K562 (cell line): ENCODE measurements around the gene CAMK2B. TPM values are rescaled to one million over a fixed set of nuclear protein-coding genes. Genes with fewer than 3 reads are reported as not detected.

Experiments used
- ATAC-seq: fragments of 200-7000 bp; cut with Tn5 transposase; 3 replicates; pipeline ENCODE4 v1.9.1; 2020; ENCODE audit warnings: moderate library complexity
- BruUV-seq: library from RNA; stranded (reverse); fragments of 400-500 nt; replicated peaks from 2 replicates; lab custom pipeline; 2021; lab: Mats Ljungman, UMichigan
- CTCF ChIA-PET: fragments of 300-600 bp; formaldehyde crosslinking; extraction: SDS; loops from one replicate; lab custom pipeline; 2021; ENCODE audit warnings: low intra/inter-chr PET ratio; lab: Yijun Ruan, JAX
- POLR2A ChIA-PET: fragments of 300-600, 350-650 bp; sonication (Branson Sonifier 250); formaldehyde crosslinking; extraction: SDS; loops from one replicate; lab custom pipeline; 2021; ENCODE audit warnings: antibody characterized with exemption, inconsistent platforms; lab: Yijun Ruan, JAX
- DNase-seq, 4 experiments: peaks; one replicate each; pipeline versions ENCODE4 v3.0.0 to v3.0.0-alpha.2; 2011 to 2018; ENCODE audit warnings: low spot score in 3 of 4, mixed read lengths in 3 of 4; ENCODE audit errors: extremely low read depth in 1 of 4
- FAIRE-seq: peaks from 2 replicates; lab custom pipeline; 2011; peaks lifted over from hg19 to GRCh38; lab: Jason Lieb, UNC
- H2AFZ ChIP-seq: 2 replicates; pipeline ENCODE4 v1.6.0; 2011; ENCODE audit warnings: low read depth, low read length, control low read depth, inconsistent platforms
- H3K27ac ChIP-seq: fragments of 200-600 bp; 3 replicates; pipeline ENCODE4 v1.8.0; 2011; ENCODE audit warnings: low read depth, mild to moderate bottlenecking, control low read depth, inconsistent platforms, low read length, moderate library complexity, mixed read lengths; ENCODE audit errors: extremely low read depth
- H3K27me3 ChIP-seq, 2 experiments: fragments of 300-600 bp in 1 of 2; 2 replicates in 1 of 2; 3 replicates in 1 of 2; pipeline versions ENCODE4 v1.6.0 to v1.8.0; 2011; ENCODE audit warnings: inconsistent platforms in 2 of 2, low read length in 2 of 2, mild to moderate bottlenecking in 1 of 2, mixed read lengths in 1 of 2, moderate library complexity in 1 of 2; ENCODE audit not compliant: control insufficient read depth in 2 of 2, insufficient read depth in 2 of 2
- H3K36me3 ChIP-seq: fragments of 300-600 bp; 3 replicates; pipeline ENCODE4 v1.8.0; 2011; ENCODE audit warnings: mild to moderate bottlenecking, low read length, inconsistent platforms; ENCODE audit not compliant: control insufficient read depth, insufficient read depth
- H3K4me1 ChIP-seq, 2 experiments: fragments of 200-600 bp in 1 of 2; replicated peaks in 1 of 2; 2 replicates in 1 of 2; 3 replicates in 1 of 2; pipeline versions ENCODE4 v1.5.1 to v1.8.0; 2011; ENCODE audit warnings: inconsistent platforms in 2 of 2, low read length in 2 of 2, mild to moderate bottlenecking in 1 of 2, mixed read lengths in 1 of 2, moderate library complexity in 1 of 2; ENCODE audit not compliant: control insufficient read depth in 2 of 2, insufficient read depth in 2 of 2
- H3K4me2 ChIP-seq: 2 replicates; pipeline ENCODE4 v1.6.1; 2011; ENCODE audit warnings: low read length, control low read depth, inconsistent platforms, mixed read lengths; ENCODE audit not compliant: insufficient read depth
- H3K4me3 ChIP-seq: fragments of 200-600 bp; sonication (generic), shearing (Covaris generic); 2 replicates; pipeline ENCODE4 v1.5.1; 2016; ENCODE audit warnings: control low read depth, inconsistent platforms
- H3K79me2 ChIP-seq: fragments of 200-600 bp; 3 replicates; pipeline ENCODE4 v1.8.0; 2011; ENCODE audit warnings: low read length, inconsistent platforms; ENCODE audit not compliant: control insufficient read depth, insufficient read depth
- H3K9ac ChIP-seq, 2 experiments: 2 replicates each; pipeline versions ENCODE4 v1.6.0 to v1.6.1; 2011; ENCODE audit warnings: low read depth in 2 of 2, low read length in 2 of 2, control low read depth in 1 of 2, inconsistent platforms in 1 of 2, mild to moderate bottlenecking in 1 of 2, mixed read lengths in 1 of 2; ENCODE audit not compliant: insufficient read depth in 1 of 2
- H3K9me1 ChIP-seq: one replicate; pipeline ENCODE4 v1.6.0; 2011; ENCODE audit warnings: inconsistent platforms, mild to moderate bottlenecking, low read length, moderate library complexity; ENCODE audit not compliant: control insufficient read depth, insufficient read depth
- H3K9me3 ChIP-seq: replicated peaks from 2 replicates; pipeline ENCODE4 v1.5.1; 2011; ENCODE audit warnings: low read depth, low read length, inconsistent platforms; ENCODE audit not compliant: control insufficient read depth, insufficient read depth
- H4K20me1 ChIP-seq: replicated peaks from 2 replicates; pipeline ENCODE4 v1.6.1; 2011; ENCODE audit warnings: low read length, inconsistent platforms, mixed read lengths; ENCODE audit not compliant: control insufficient read depth, insufficient read depth
- BRF1 ChIP-seq: IDR thresholded peaks from 3 replicates; pipeline ENCODE4 v1.6.1; 2011; ENCODE audit warnings: borderline replicate concordance, mild to moderate bottlenecking; ENCODE audit not compliant: insufficient read length; ENCODE audit errors: extremely low read depth
- CBFA2T2 ChIP-seq: fragments of 450-650 bp; conservative IDR thresholded peaks from 2 replicates; pipeline ENCODE4 v1.6.1; 2017; ENCODE audit warnings: mild to moderate bottlenecking
- CGGBP1 ChIP-seq: fragments of 250-450 bp; sonication (Bioruptor Pico); IDR thresholded peaks from 2 replicates; pipeline ENCODE4 v1.9.0; 2021; ENCODE audit warnings: mild to moderate bottlenecking
- CHAMP1 ChIP-seq: fragments of 450-650 bp; IDR thresholded peaks from 2 replicates; pipeline ENCODE4 v1.6.1; 2016; ENCODE audit warnings: mild to moderate bottlenecking
- HES1 ChIP-seq: fragments of 450-650 bp; IDR thresholded peaks from 2 replicates; pipeline ENCODE4 v1.6.1; 2016; ENCODE audit warnings: low read depth, mild to moderate bottlenecking, moderate library complexity
- JUNB ChIP-seq: fragments of 450-650 bp; formaldehyde crosslinking; conservative IDR thresholded peaks from 2 replicates; pipeline ENCODE4 v1.4.0; 2020; ENCODE audit warnings: mild to moderate bottlenecking
- KLF10 ChIP-seq: fragments of 250-450 bp; sonication (Bioruptor Pico); IDR thresholded peaks from 2 replicates; pipeline ENCODE4 v1.6.1; 2021; ENCODE audit warnings: matching md5 sums
- LEF1 ChIP-seq: fragments of 450-650 bp; IDR thresholded peaks from 2 replicates; pipeline ENCODE4 v1.6.1; 2016; ENCODE audit warnings: mild to moderate bottlenecking
- NR2F6 ChIP-seq: fragments of 450-650 bp; formaldehyde crosslinking; IDR thresholded peaks from 2 replicates; pipeline ENCODE4 v1.4.0; 2020; ENCODE audit warnings: mild to moderate bottlenecking
- RBM22 ChIP-seq: fragments of 200-400 bp; formaldehyde crosslinking; IDR thresholded peaks from 2 replicates; pipeline ENCODE4 v1.6.1; 2018; ENCODE audit warnings: low read length, low read depth; ENCODE audit not compliant: poor library complexity, severe bottlenecking
- SMC3 ChIP-seq: conservative IDR thresholded peaks from 2 replicates; pipeline ENCODE4 v1.6.1; 2011; ENCODE audit warnings: low read depth, low read length, improper control_type of control experiment; ENCODE audit not compliant: insufficient read depth
- TRIM24 ChIP-seq, 2 experiments: fragments of 450-650 bp; IDR thresholded peaks; 2 replicates each; pipeline ENCODE4 v1.6.1; 2016
- YY1 ChIP-seq, 3 experiments: IDR thresholded peaks; 2 replicates each; pipeline ENCODE4 v1.6.1; 2011; ENCODE audit warnings: low read length in 2 of 3, mild to moderate bottlenecking in 2 of 3, moderate library complexity in 2 of 3, borderline replicate concordance in 1 of 3, control low read depth in 1 of 3, low read depth in 1 of 3; ENCODE audit not compliant: insufficient read depth in 3 of 3, insufficient replicate concordance in 2 of 3, control insufficient read depth in 1 of 3, insufficient read length in 1 of 3; ENCODE audit errors: extremely low read depth in 1 of 3
- ZNF124 ChIP-seq: sonication (generic); formaldehyde crosslinking; IDR thresholded peaks from 2 replicates; pipeline ENCODE4 v1.8.1; 2022; ENCODE audit warnings: missing genetic modification reagents
- ZNF253 ChIP-seq: fragments of 250-450 bp; sonication (Bioruptor Pico); conservative IDR thresholded peaks from 2 replicates; pipeline ENCODE4 v1.6.1; 2021; ENCODE audit warnings: mild to moderate bottlenecking
- ZSCAN32 ChIP-seq: fragments of 450-650 bp; formaldehyde crosslinking; IDR thresholded peaks from 2 replicates; pipeline ENCODE4 v1.4.0; 2020; ENCODE audit warnings: mild to moderate bottlenecking, moderate library complexity
- WGBS: fragments of 100-300 bp; shearing (Covaris generic); methylation state at CpG from one replicate; pipeline ENCODE4 v1.1.6; 2016; ENCODE audit warnings: low coverage, mixed read lengths; ENCODE audit not compliant: insufficient coverage; ENCODE audit errors: missing lambda C conversion rate; 5-methylcytosine and 5-hydroxymethylcytosine counted together
- in situ Hi-C: fragments of 300-500 bp; cut with MboI; formaldehyde crosslinking; loops from 4 replicates; pipeline ENCODE4 v1.15.0; 2018; ENCODE audit warnings: inconsistent platforms, mixed read lengths
- intact Hi-C: fragments of 100-400 bp; cut with micrococcal nuclease; formaldehyde crosslinking; loops from 2 replicates; pipeline ENCODE4 v1.14.2; 2022
- polyA plus RNA-seq, 8 experiments: library from polyadenylated mRNA; depleted of rRNA in 4 of 8; stranded (reverse) in 5 of 8; unstranded in 3 of 8; fragments of >200 nt; fragmentation: Nextera tagmentation in 2 of 8; fragmentation: Illumina TruSeq in 1 of 8; extraction: Ambion mirVana in 2 of 8; extraction: Trizol in 1 of 8; gene quantifications; 2 replicates each; pipeline versions ENCODE4 v1.2.1 to v1.2.3, GENCODE V29; 2011 to 2014; ENCODE audit warnings: inconsistent platforms in 1 of 8, missing spikeins in 1 of 8
- total RNA-seq, 7 experiments: library from RNA; depleted of rRNA in 6 of 7; stranded (reverse); fragments of >200 nt in 6 of 7; fragmentation: Illumina TruSeq in 2 of 7; extraction: Trizol in 2 of 7; gene quantifications; 2 replicates each; pipeline versions ENCODE4 v1.2.1 to v1.2.3, GENCODE V29; 2011 to 2021; ENCODE audit warnings: low replicate concordance in 1 of 7

The CAMK2B gene
- total and polyA plus RNA-seq, 9 of the 15 experiments (the other 6 are each of a cell fraction or from before 2014, with no cell fraction given), result 0.04 to 0.09 (median 0.05) TPM; not detected in 4

GRCh38 chr7:44213877-44214388 lies 111.5 kb downstream of the CAMK2B start (continued):
- TF ChIP-seq YY1 (IDR thresholded peaks at IDR 0.05; ENCODE audit: borderline replicate concordance in 1 of 3, control insufficient read depth in 1 of 3, extremely low read depth in 1 of 3, insufficient read depth in 3 of 3, insufficient read length in 1 of 3, insufficient replicate concordance in 2 of 3, low read depth in 1 of 3, low read length in 2 of 3), result peak in 1 of 3 experiments; percentile 11

- intact Hi-C loops (no loop called here), in situ Hi-C loops (no loop called here)
- Histone ChIP-seq H3K4me3 (no peak overlapping the region), H3K4me2 (peak overlapping the region; percentile 48; the same call in 1 of the 2 replicates), H4K20me1 (peaks cover 15% of the 10 kb centered on the region), H3K27me3 (no peaks in the 10 kb centered on the region), H3K27ac (peak overlapping the region; percentile 43; the same call in 2 of the 3 replicates), H3K36me3 (peaks cover 48% of the 10 kb centered on the region; the same call in 2 of the 3 replicates), H3K9me3 (no peaks in the 10 kb centered on the region), H3K79me2 (no peaks in the 10 kb centered on the region), H3K9me1 (peaks cover 9% of the 10 kb centered on the region), H2AFZ (no peak overlapping the region), H3K9ac (peak overlapping the region; percentile 17 to 83; a peak in 3 of 4 replicates), H3K4me1 (peaks cover 13 to 37% of the 10 kb centered on the region in 2 experiments; a peak in 4 of 5 replicates)
- no peak for FAIRE-seq
- 88% methylated on average over 3 of the region's 3 CpGs for WGBS
- no peak for ATAC-seq
- no peak for DNase-seq
- BruUV-seq, result no TSS peak
- CTCF ChIA-PET, result interaction anchor here (0.6 kb wide), 1 partner anchor 1046 kb away, joined by 3 read pairs; no protein-coding TSS in a partner anchor
- POLR2A ChIA-PET, result interaction anchor here (0.9 to 2.1 kb wide), 2 partner anchors 10 to 11 kb away, joined by 6 to 8 read pairs; no protein-coding TSS in a partner anchor
- TF ChIP-seq RBM22 (no peak), CGGBP1 (CRISPR knock-in tag) (no peak), TRIM24 (IDR thresholded peaks at IDR 0.05) (no peak), ZSCAN32 (CRISPR knock-in tag) (no peak), JUNB (CRISPR knock-in tag) (no peak), CBFA2T2 (no peak), NR2F6 (CRISPR knock-in tag) (no peak), SMC3 (no peak), BRF1 (no peak), ZNF253 (CRISPR knock-in tag) (no peak), HES1 (no peak), ZNF124 (no peak), KLF10 (CRISPR knock-in tag) (no peak), CHAMP1 (no peak), LEF1 (no peak)
These were observed 112.1 kb downstream of the CAMK2B start for GRCh38 chr7:44213206-44213876.
